ENCODE data around the gene POMT2.

POMT2 gene

GRCh38 chr14:77267937-77268699 lies 52.6 kb downstream of the POMT2 start:
- DNase-seq (ENCODE audit: low read depth in 2 of 2), result no peak

- DNase-seq (ENCODE audit: low read depth in 2 of 2), result no peak
Measured at GRCh38 chr14:77266336-77266735, 54.3 kb downstream of the POMT2 start.

- DNase-seq (ENCODE audit: low read depth in 2 of 2), result no peak
Measured at GRCh38 chr14:77265561-77266335, 54.9 kb downstream of the POMT2 start.

GRCh38 chr14:77265187-77265515 lies 55.5 kb downstream of the POMT2 start:
- no peak for DNase-seq (ENCODE audit: low read depth in 2 of 2)

- no peak for DNase-seq (ENCODE audit: low read depth in 2 of 2)
Measured at GRCh38 chr14:77264466-77265186, 56.1 kb downstream of the POMT2 start.

GRCh38 chr14:77260631-77261030 lies 60.1 kb downstream of the POMT2 start:
- DNase-seq (ENCODE audit: low read depth in 2 of 2), result no peak

- DNase-seq (ENCODE audit: low read depth in 2 of 2), result no peak
Measured at GRCh38 chr14:77260199-77260598, 60.5 kb downstream of the POMT2 start.

- no peak for DNase-seq (ENCODE audit: low read depth in 2 of 2)
Measured at GRCh38 chr14:77259025-77259715, 61.5 kb downstream of the POMT2 start.

- no peak for DNase-seq (ENCODE audit: low read depth in 2 of 2)
Measured at GRCh38 chr14:77258566-77258965, 62.1 kb downstream of the POMT2 start.

- no peak for DNase-seq (ENCODE audit: low read depth in 2 of 2)
Measured at GRCh38 chr14:77257700-77258099, 63.0 kb downstream of the POMT2 start.

- no peak for DNase-seq (ENCODE audit: low read depth in 2 of 2)
Measured at GRCh38 chr14:77256694-77257093, 64.0 kb downstream of the POMT2 start.

- DNase-seq (ENCODE audit: low read depth in 2 of 2), result no peak
Measured at GRCh38 chr14:77253333-77254190, 67.1 kb downstream of the POMT2 start.

- DNase-seq (ENCODE audit: low read depth in 2 of 2), result no peak
Measured at GRCh38 chr14:77251870-77252269, 68.8 kb downstream of the POMT2 start.

- DNase-seq (ENCODE audit: low read depth in 2 of 2), result no peak
Measured at GRCh38 chr14:77250927-77251326, 69.8 kb downstream of the POMT2 start.

GRCh38 chr14:77249286-77249685 lies 71.4 kb downstream of the POMT2 start:
- DNase-seq (ENCODE audit: low read depth in 2 of 2), result no peak

GRCh38 chr14:77248666-77249065 lies 72.0 kb downstream of the POMT2 start:
- no peak for DNase-seq (ENCODE audit: low read depth in 2 of 2)

- no peak for DNase-seq (ENCODE audit: low read depth in 2 of 2)
Measured at GRCh38 chr14:77246784-77247183, 73.9 kb downstream of the POMT2 start.

GRCh38 chr14:77245820-77246219 lies 74.9 kb downstream of the POMT2 start:
- DNase-seq (ENCODE audit: low read depth in 2 of 2), result no peak

- DNase-seq (ENCODE audit: low read depth in 2 of 2), result no peak
Measured at GRCh38 chr14:77243853-77244252, 76.8 kb downstream of the POMT2 start.

GRCh38 chr14:77242752-77243151 lies 77.9 kb downstream of the POMT2 start:
- no peak for DNase-seq (ENCODE audit: low read depth in 2 of 2)

GRCh38 chr14:77241955-77242354 lies 78.7 kb downstream of the POMT2 start:
- no peak for DNase-seq (ENCODE audit: low read depth in 2 of 2)

Data from stimulated activated CD8-positive, alpha-beta memory T cell treated with anti-CD3 and anti-CD28 coated beads, Interleukin-15, amount 100 ng/mL, for 4 hours (primary cell).